ENCODE data around the gene DSG3.

GRCh38 chr18:31487246-31488015, 39.9 kb downstream of the DSG3 start:
- TF ChIP-seq CTCF (IDR thresholded peaks at IDR 0.05; ENCODE audit: low read depth, low read length) (no peak), EZH2phosphoT487 (IDR thresholded peaks at IDR 0.05; ENCODE audit: low read depth) (no peak)

All from OCI-LY3 (cell line).